NB4 (cell line): ENCODE results near the gene NGEF.

Experiments used
- MAX ChIP-seq: IDR thresholded peaks from 2 replicates; pipeline ENCODE4 v1.6.1; 2011; ENCODE audit warnings: low read depth, low read length
- POLR2A ChIP-seq: IDR thresholded peaks from 2 replicates; pipeline ENCODE4 v1.6.1; 2011; ENCODE audit warnings: mild to moderate bottlenecking; ENCODE audit not compliant: insufficient read length; ENCODE audit errors: extremely low read depth
- TF ChIP-seq, protein P1 (sequence below): IDR thresholded peaks from one replicate; pipeline ENCODE4 v1.5.1; 2012; ENCODE audit warnings: low read depth, low read length

GRCh38 chr2:232954691-232955090, 58.4 kb downstream of the NGEF start:
- TF ChIP-seq, protein P1, sequence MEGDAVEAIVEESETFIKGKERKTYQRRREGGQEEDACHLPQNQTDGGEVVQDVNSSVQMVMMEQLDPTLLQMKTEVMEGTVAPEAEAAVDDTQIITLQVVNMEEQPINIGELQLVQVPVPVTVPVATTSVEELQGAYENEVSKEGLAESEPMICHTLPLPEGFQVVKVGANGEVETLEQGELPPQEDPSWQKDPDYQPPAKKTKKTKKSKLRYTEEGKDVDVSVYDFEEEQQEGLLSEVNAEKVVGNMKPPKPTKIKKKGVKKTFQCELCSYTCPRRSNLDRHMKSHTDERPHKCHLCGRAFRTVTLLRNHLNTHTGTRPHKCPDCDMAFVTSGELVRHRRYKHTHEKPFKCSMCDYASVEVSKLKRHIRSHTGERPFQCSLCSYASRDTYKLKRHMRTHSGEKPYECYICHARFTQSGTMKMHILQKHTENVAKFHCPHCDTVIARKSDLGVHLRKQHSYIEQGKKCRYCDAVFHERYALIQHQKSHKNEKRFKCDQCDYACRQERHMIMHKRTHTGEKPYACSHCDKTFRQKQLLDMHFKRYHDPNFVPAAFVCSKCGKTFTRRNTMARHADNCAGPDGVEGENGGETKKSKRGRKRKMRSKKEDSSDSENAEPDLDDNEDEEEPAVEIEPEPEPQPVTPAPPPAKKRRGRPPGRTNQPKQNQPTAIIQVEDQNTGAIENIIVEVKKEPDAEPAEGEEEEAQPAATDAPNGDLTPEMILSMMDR = no peak
- no peak for TF ChIP-seq MAX
- no peak for TF ChIP-seq POLR2A
